ENCODE measurements around the gene RAB35.
A peak's percentile ranks its signal among the peaks of the same experiment; 100 is the strongest.

RAB35 gene

GRCh38 chr12:120064054-120064940 is 52.3 kb downstream of the RAB35 start:
- H3K4me1 Mint-ChIP-seq, result peaks cover 54% of the 10 kb centered on the region

GRCh38 chr12:120062976-120063579 is 53.5 kb downstream of the RAB35 start:
- Mint-ChIP-seq H3K9me3 (no peaks in the 10 kb centered on the region), H3K27me3 (ENCODE audit: low read depth, poor library complexity) (peaks cover 7% of the 10 kb centered on the region), H3K27ac (no peak overlapping the region), H3K4me1 (peaks cover 54% of the 10 kb centered on the region), H3K4me3 (no peak overlapping the region), H3K36me3 (ENCODE audit: low read depth) (no peaks in the 10 kb centered on the region)
- no peak for DNase-seq
- TF ChIP-seq CTCF (IDR thresholded peaks at IDR 0.05), result no peak

More at GRCh38 chr12:120064054-120064940, 52.3 kb downstream of the RAB35 start:
- peaks cover 10% of the 10 kb centered on the region for H3K27me3 Mint-ChIP-seq (ENCODE audit: low read depth, poor library complexity)
- H3K27ac Mint-ChIP-seq, result no peak overlapping the region
- H3K4me3 Mint-ChIP-seq, result no peak overlapping the region
- H3K9me3 Mint-ChIP-seq, result no peaks in the 10 kb centered on the region
- DNase-seq, result no peak
- H3K36me3 Mint-ChIP-seq (ENCODE audit: low read depth), result no peaks in the 10 kb centered on the region
- TF ChIP-seq CTCF (IDR thresholded peaks at IDR 0.05), result no peak

- H3K4me3 Mint-ChIP-seq, result no peak overlapping the region
- no peaks in the 10 kb centered on the region for H3K36me3 Mint-ChIP-seq (ENCODE audit: low read depth)
- peaks cover 54% of the 10 kb centered on the region for H3K4me1 Mint-ChIP-seq
- H3K27ac Mint-ChIP-seq, result no peak overlapping the region
- H3K27me3 Mint-ChIP-seq (ENCODE audit: low read depth, poor library complexity), result peaks cover 6% of the 10 kb centered on the region
- no peaks in the 10 kb centered on the region for H3K9me3 Mint-ChIP-seq
- no peak for TF ChIP-seq CTCF (IDR thresholded peaks at IDR 0.05)
- no peak for DNase-seq
Observed at GRCh38 chr12:120061575-120062214, 54.9 kb downstream of the RAB35 start.

GRCh38 chr12:120060717-120061116 is 55.8 kb downstream of the RAB35 start:
- H3K27ac Mint-ChIP-seq, result peak overlapping the region; percentile 30

GRCh38 chr12:120060196-120060595 is 56.4 kb downstream of the RAB35 start:
- H3K27ac Mint-ChIP-seq, result no peak overlapping the region
- no peaks in the 10 kb centered on the region for H3K36me3 Mint-ChIP-seq (ENCODE audit: low read depth)
- H3K4me3 Mint-ChIP-seq, result no peak overlapping the region
- no peaks in the 10 kb centered on the region for H3K9me3 Mint-ChIP-seq
- H3K27me3 Mint-ChIP-seq (ENCODE audit: low read depth, poor library complexity), result peaks cover 6% of the 10 kb centered on the region
- H3K4me1 Mint-ChIP-seq, result peaks cover 52% of the 10 kb centered on the region
- TF ChIP-seq CTCF (IDR thresholded peaks at IDR 0.05), result no peak
- no peak for DNase-seq

More at GRCh38 chr12:120060717-120061116, 55.8 kb downstream of the RAB35 start:
- H3K36me3 Mint-ChIP-seq (ENCODE audit: low read depth), result no peaks in the 10 kb centered on the region
- H3K4me1 Mint-ChIP-seq, result peaks cover 54% of the 10 kb centered on the region
- no peaks in the 10 kb centered on the region for H3K9me3 Mint-ChIP-seq
- peaks cover 6% of the 10 kb centered on the region for H3K27me3 Mint-ChIP-seq (ENCODE audit: low read depth, poor library complexity)
- TF ChIP-seq CTCF (IDR thresholded peaks at IDR 0.05), result no peak
- H3K4me3 Mint-ChIP-seq, result peak overlapping the region; percentile 16
- DNase-seq, result peak; percentile 22

All from nephron progenitor cell (in vitro differentiated cells).